ENCODE results near the gene MED15.

GRCh38 chr22:20587206-20587958 is 80.0 kb downstream of the MED15 start:
- TF ChIP-seq CREB1 (IDR thresholded peaks at IDR 0.05; ENCODE audit: low read depth), result no peak
- TF ChIP-seq EZH2 (IDR thresholded peaks at IDR 0.05; ENCODE audit: borderline replicate concordance, control insufficient read depth, low read depth, low read length), result no peak
- no peak for TF ChIP-seq CTCF (IDR thresholded peaks at IDR 0.05 in 2 of 3, conservative IDR thresholded peaks at IDR 0.05 in 1 of 3; ENCODE audit: control insufficient read depth in 2 of 3, extremely low read depth in 1 of 3, insufficient read depth in 1 of 3, low read depth in 3 of 3, low read length in 3 of 3)
- TF ChIP-seq MTA3 (IDR thresholded peaks at IDR 0.05; ENCODE audit: borderline replicate concordance, low read length), result no peak
- no peak for TF ChIP-seq RCOR1 (conservative IDR thresholded peaks at IDR 0.05; ENCODE audit: low read depth, low read length)

All from GM12878 (cell line).